OCI-M2 (cell line): ENCODE data around the gene CERS5.

ENCODE experiments used
- DNase-seq: peaks from one replicate; lab custom pipeline; 2025; ENCODE audit not compliant: unreplicated experiment; lab: John Stamatoyannopoulos, UW

Gene CERS5

DNA sequence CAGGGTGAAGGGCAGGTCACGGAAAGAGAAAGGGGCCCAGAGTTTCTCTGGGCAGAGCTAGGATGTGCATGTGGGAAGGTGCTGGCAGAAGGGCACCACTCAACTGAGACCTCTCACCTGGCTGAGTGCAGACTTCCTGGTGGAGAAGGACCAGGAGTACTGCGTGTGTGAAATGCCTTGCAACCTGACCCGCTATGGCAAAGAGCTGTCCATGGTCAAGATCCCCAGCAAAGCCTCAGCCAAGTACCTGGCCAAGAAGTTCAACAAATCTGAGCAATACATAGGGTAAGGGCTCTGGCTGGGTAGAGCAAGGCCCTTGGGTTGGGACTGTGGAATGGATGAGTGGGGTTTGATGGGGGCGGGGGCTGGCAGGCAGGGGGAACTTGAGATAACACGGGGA is 87.4 kb downstream of the CERS5 start:
- DNase-seq, result no peak
